Skeletal muscle satellite cell (primary cell): ENCODE data around the gene WAC.
"Not testable (repeated sequence)": the region's sequence is repeated elsewhere in the genome, so short reads cannot be mapped to it uniquely, and the experiment has no call there.

Source experiments
- H3K27me3 ChIP-seq: 2 replicates; pipeline ENCODE4 v1.7.0; 2013; ENCODE audit warnings: low read length; ENCODE audit not compliant: control insufficient read depth, insufficient read depth
- H3K36me3 ChIP-seq: 2 replicates; pipeline ENCODE4 v1.7.0; 2013; ENCODE audit warnings: mild to moderate bottlenecking, control low read depth, low read length; ENCODE audit not compliant: insufficient read depth
- H3K4me1 ChIP-seq: 2 replicates; pipeline ENCODE4 v1.7.0; 2013; ENCODE audit warnings: low read length; ENCODE audit not compliant: control insufficient read depth, insufficient read depth
- H3K4me2 ChIP-seq: 2 replicates; pipeline ENCODE4 v1.7.0; 2013; ENCODE audit warnings: mild to moderate bottlenecking, low read length
- H3K4me3 ChIP-seq: 2 replicates; pipeline ENCODE4 v1.7.0; 2013; ENCODE audit warnings: low read length
- H3K9ac ChIP-seq: 2 replicates; pipeline ENCODE4 v1.7.0; 2013; ENCODE audit warnings: mild to moderate bottlenecking, low read depth, low read length, moderate library complexity
- H3K9me3 ChIP-seq: replicated peaks from 2 replicates; pipeline ENCODE4 v1.7.0; 2013; ENCODE audit warnings: mild to moderate bottlenecking, control low read depth, low read length

WAC gene

DNA sequence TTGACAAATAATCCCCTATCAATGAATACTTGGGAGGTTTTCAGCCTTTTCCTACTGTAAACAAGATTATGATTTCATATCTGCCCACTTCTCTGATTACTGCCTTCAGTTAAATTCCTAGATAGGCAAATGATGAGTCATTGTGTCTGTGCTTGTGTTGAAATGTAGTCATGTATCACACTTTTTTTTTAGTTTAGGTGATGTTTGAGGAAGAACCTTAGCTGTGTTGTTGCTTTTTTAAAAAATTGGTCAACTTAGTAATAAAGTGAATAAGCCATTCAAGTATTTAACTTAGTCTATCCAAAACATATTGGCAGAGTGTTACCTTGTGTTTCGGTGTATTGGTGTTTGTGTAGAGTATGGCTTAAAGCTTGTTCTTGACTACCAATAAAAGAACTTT lies 60.0 kb downstream of the WAC start:
- no peak overlapping the region for H3K4me2 ChIP-seq
- H3K9ac ChIP-seq: no peak overlapping the region
- H3K9me3 ChIP-seq: no peaks in the 10 kb centered on the region
- peaks cover 29% of the 10 kb centered on the region for H3K4me1 ChIP-seq
- no peaks in the 10 kb centered on the region for H3K27me3 ChIP-seq
- H3K36me3 ChIP-seq: peaks cover 52% of the 10 kb centered on the region
- no peak overlapping the region for H3K4me3 ChIP-seq

- H3K36me3 ChIP-seq: peaks cover 61% of the 10 kb centered on the region
- no peaks in the 10 kb centered on the region for H3K9me3 ChIP-seq
- H3K4me2 ChIP-seq: no peak overlapping the region
- no peaks in the 10 kb centered on the region for H3K27me3 ChIP-seq
- H3K9ac ChIP-seq: no peak overlapping the region
- H3K4me3 ChIP-seq: no peak overlapping the region
- H3K4me1 ChIP-seq: peaks cover 23% of the 10 kb centered on the region
Measured at GRCh38 chr10:28593811-28594210, 60.9 kb downstream of the WAC start.

- Histone ChIP-seq H3K4me1 (peaks cover 23% of the 10 kb centered on the region), H3K27me3 (no peaks in the 10 kb centered on the region), H3K4me3 (no peak overlapping the region), H3K9me3 (no peaks in the 10 kb centered on the region), H3K4me2 (no peak overlapping the region), H3K36me3 (peaks cover 67% of the 10 kb centered on the region), H3K9ac (no peak overlapping the region)
Measured at GRCh38 chr10:28594406-28594805, 61.5 kb downstream of the WAC start.

- peaks cover 23% of the 10 kb centered on the region for H3K4me1 ChIP-seq
- peaks cover 64% of the 10 kb centered on the region for H3K36me3 ChIP-seq
- no peak overlapping the region for H3K4me2 ChIP-seq
- H3K9me3 ChIP-seq: no peaks in the 10 kb centered on the region
- H3K27me3 ChIP-seq: no peaks in the 10 kb centered on the region
- no peak overlapping the region for H3K4me3 ChIP-seq
- no peak overlapping the region for H3K9ac ChIP-seq
Measured at GRCh38 chr10:28595613-28596012, 62.7 kb downstream of the WAC start.

- peaks cover 9% of the 10 kb centered on the region for H3K4me1 ChIP-seq
- no peak overlapping the region for H3K9ac ChIP-seq
- H3K4me2 ChIP-seq: no peak overlapping the region
- H3K9me3 ChIP-seq: no peaks in the 10 kb centered on the region
- H3K4me3 ChIP-seq: no peak overlapping the region
- H3K27me3 ChIP-seq: no peaks in the 10 kb centered on the region
- peaks cover 41% of the 10 kb centered on the region for H3K36me3 ChIP-seq
Measured at GRCh38 chr10:28600056-28600455, 67.1 kb downstream of the WAC start.

DNA sequence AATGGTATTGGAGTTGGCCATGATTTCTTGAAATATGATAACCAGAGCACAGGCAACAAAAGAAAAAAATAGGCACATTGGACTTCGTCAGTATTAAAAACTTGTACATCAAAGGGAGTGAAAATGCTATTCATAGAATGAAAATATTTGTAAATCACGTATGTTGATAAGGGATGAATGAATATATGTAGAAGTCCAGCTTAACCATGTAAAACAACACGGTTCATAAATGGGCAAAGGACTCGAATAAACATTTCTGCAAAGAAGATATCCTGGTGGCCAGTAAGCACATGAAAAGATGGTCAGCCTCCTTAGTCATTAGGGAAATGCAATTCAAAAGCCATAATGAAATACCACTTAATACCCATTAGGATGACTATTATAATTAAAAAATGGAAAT lies 68.1 kb downstream of the WAC start:
- H3K4me3 ChIP-seq: no peak overlapping the region
- H3K4me1 ChIP-seq: no peaks in the 10 kb centered on the region
- H3K4me2 ChIP-seq: no peak overlapping the region
- no peak overlapping the region for H3K9ac ChIP-seq
- H3K36me3 ChIP-seq: peaks cover 35% of the 10 kb centered on the region
- no peaks in the 10 kb centered on the region for H3K27me3 ChIP-seq
- H3K9me3 ChIP-seq: no peaks in the 10 kb centered on the region

GRCh38 chr10:28604567-28605536 lies 71.9 kb downstream of the WAC start:
- no peaks in the 10 kb centered on the region for H3K27me3 ChIP-seq
- peaks cover 32% of the 10 kb centered on the region for H3K36me3 ChIP-seq
- H3K9me3 ChIP-seq: no peaks in the 10 kb centered on the region
- H3K4me1 ChIP-seq: no peaks in the 10 kb centered on the region
- no peak overlapping the region for H3K9ac ChIP-seq
- no peak overlapping the region for H3K4me2 ChIP-seq
- H3K4me3 ChIP-seq: no peak overlapping the region

- Histone ChIP-seq H3K27me3 (no peaks in the 10 kb centered on the region), H3K4me2 (no peak overlapping the region), H3K9ac (no peak overlapping the region), H3K4me3 (no peak overlapping the region), H3K9me3 (no peaks in the 10 kb centered on the region), H3K36me3 (peaks cover 42% of the 10 kb centered on the region), H3K4me1 (no peaks in the 10 kb centered on the region)
Measured at GRCh38 chr10:28606568-28606967, 73.7 kb downstream of the WAC start.

- not testable (repeated sequence) for H3K4me1 ChIP-seq, H3K4me2 ChIP-seq, H3K4me3 ChIP-seq, H3K9me3 ChIP-seq, H3K27me3 ChIP-seq, H3K9ac ChIP-seq
- peaks cover 61% of the 10 kb centered on the region for H3K36me3 ChIP-seq
Measured at GRCh38 chr10:28609636-28610035, 76.7 kb downstream of the WAC start.

- no peaks in the 10 kb centered on the region for H3K9me3 ChIP-seq
- H3K27me3 ChIP-seq: no peaks in the 10 kb centered on the region
- H3K4me1 ChIP-seq: no peaks in the 10 kb centered on the region
- H3K4me2 ChIP-seq: no peak overlapping the region
- no peak overlapping the region for H3K9ac ChIP-seq
- H3K36me3 ChIP-seq: peaks cover 89% of the 10 kb centered on the region
- H3K4me3 ChIP-seq: no peak overlapping the region
Measured at GRCh38 chr10:28612877-28613276, 80.0 kb downstream of the WAC start.

DNA sequence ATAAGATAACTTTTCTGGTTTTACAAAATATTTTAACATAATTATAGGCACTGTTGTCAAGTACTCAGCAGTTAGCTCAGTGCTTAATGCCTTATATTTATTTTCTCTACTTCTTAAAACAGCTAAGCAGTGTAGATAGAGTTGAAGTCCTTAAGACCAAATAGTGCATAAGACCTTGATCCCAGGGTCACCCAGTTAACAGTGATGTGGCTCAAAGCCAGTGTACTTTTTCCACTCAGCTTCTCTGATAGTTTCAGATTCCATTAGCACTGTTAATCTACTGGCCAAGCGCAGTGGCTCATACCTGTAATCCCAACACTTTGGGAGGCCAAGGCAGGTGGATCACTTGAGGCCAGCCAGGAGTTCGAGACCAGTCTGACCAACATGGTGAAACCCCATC lies 83.6 kb downstream of the WAC start:
- Histone ChIP-seq H3K27me3 (no peaks in the 10 kb centered on the region), H3K36me3 (peaks cover 85% of the 10 kb centered on the region), H3K4me2 (no peak overlapping the region), H3K4me1 (no peaks in the 10 kb centered on the region), H3K9ac (no peak overlapping the region), H3K9me3 (no peaks in the 10 kb centered on the region), H3K4me3 (no peak overlapping the region)

GRCh38 chr10:28619455-28619854 lies 86.5 kb downstream of the WAC start:
- Histone ChIP-seq H3K4me2 (no peak overlapping the region), H3K4me3 (no peak overlapping the region), H3K27me3 (no peaks in the 10 kb centered on the region), H3K4me1 (no peaks in the 10 kb centered on the region), H3K9me3 (no peaks in the 10 kb centered on the region), H3K36me3 (peaks cover 64% of the 10 kb centered on the region), H3K9ac (no peak overlapping the region)
